GM12878 (cell line): ENCODE measurements around the gene DPH1. TPM values are rescaled to one million over a fixed set of nuclear protein-coding genes. Genes with fewer than 3 reads are reported as not detected.

Experiments used
- ATAC-seq: fragments of 200-7000 bp; cut with Tn5 transposase; 3 replicates; pipeline ENCODE4 v1.9.1; 2020; ENCODE audit warnings: mild to moderate bottlenecking, moderate library complexity
- BruUV-seq: library from RNA; stranded (reverse); fragments of 400-500 nt; replicated peaks from 2 replicates; lab custom pipeline; 2021; lab: Mats Ljungman, UMichigan
- CTCF ChIA-PET: fragments of 300-600 bp; sonication (Branson Sonifier 250); formaldehyde crosslinking; extraction: SDS; loops from one replicate; lab custom pipeline; 2021; ENCODE audit warnings: inconsistent platforms; lab: Yijun Ruan, JAX
- POLR2A ChIA-PET: fragments of 350-600 bp; formaldehyde crosslinking; extraction: SDS; loops from one replicate; lab custom pipeline; 2021; ENCODE audit warnings: inconsistent platforms; lab: Charles Lee
- RAD21 ChIA-PET: fragments of 300-600 bp; sonication (Branson Sonifier 250); formaldehyde crosslinking; loops from one replicate; lab custom pipeline; 2023; ENCODE audit warnings: antibody characterized with exemption; ENCODE audit not compliant: unreplicated experiment; lab: Charles Lee
- SMC1A ChIA-PET: fragments of 300-600 bp; sonication (Branson Sonifier 250); formaldehyde crosslinking; loops from one replicate; lab custom pipeline; 2023; ENCODE audit not compliant: unreplicated experiment, uncharacterized antibody; lab: Charles Lee
- DNase-seq: peaks from one replicate; pipeline ENCODE4 v3.0.0-alpha.2; 2011; ENCODE audit warnings: low read depth, low spot score
- FAIRE-seq: peaks from 3 replicates; lab custom pipeline; 2011; peaks lifted over from hg19 to GRCh38; lab: Jason Lieb, UNC
- H2AFZ ChIP-seq: 2 replicates; pipeline ENCODE4 v1.6.0; 2011; ENCODE audit warnings: low read depth, low read length, control low read depth; ENCODE audit not compliant: control insufficient read depth
- H3K27ac ChIP-seq: 2 replicates; pipeline ENCODE4 v1.5.1; 2011; ENCODE audit warnings: control low read depth; ENCODE audit not compliant: control insufficient read depth, insufficient read depth
- H3K27me3 ChIP-seq, 2 experiments: replicated peaks in 1 of 2; 2 replicates each; pipeline versions ENCODE4 v1.6.0 to v1.6.1; 2011; ENCODE audit warnings: low read length in 1 of 2; ENCODE audit not compliant: control insufficient read depth in 2 of 2, insufficient read depth in 2 of 2
- H3K36me3 ChIP-seq, 2 experiments: 2 replicates each; pipeline ENCODE4 v1.5.1; 2011; ENCODE audit warnings: low read length in 1 of 2; ENCODE audit not compliant: control insufficient read depth in 2 of 2, insufficient read depth in 2 of 2
- H3K4me1 ChIP-seq: 2 replicates; pipeline ENCODE4 v1.6.1; 2011; ENCODE audit warnings: mild to moderate bottlenecking, low read length, moderate library complexity, mixed read lengths; ENCODE audit not compliant: control insufficient read depth, insufficient read depth
- H3K4me2 ChIP-seq: 2 replicates; pipeline ENCODE4 v1.6.0; 2011; ENCODE audit warnings: control low read depth; ENCODE audit not compliant: control insufficient read depth, insufficient read depth
- H3K4me3 ChIP-seq: fragments of 200-600 bp; sonication (generic); 2 replicates; pipeline ENCODE4 v1.5.1; 2016
- H3K79me2 ChIP-seq: 2 replicates; pipeline ENCODE4 v1.6.0; 2011; ENCODE audit warnings: low read length; ENCODE audit not compliant: control insufficient read depth, insufficient read depth
- H3K9ac ChIP-seq: 2 replicates; pipeline ENCODE4 v1.8.0; 2011; ENCODE audit warnings: low read length, control low read depth, mixed read lengths; ENCODE audit not compliant: control insufficient read depth, insufficient read depth
- H3K9me3 ChIP-seq: replicated peaks from 3 replicates; pipeline ENCODE4 v1.5.1; 2011; ENCODE audit warnings: mild to moderate bottlenecking, low read length; ENCODE audit not compliant: control insufficient read depth, insufficient read depth
- H4K20me1 ChIP-seq: 2 replicates; pipeline ENCODE4 v1.6.0; 2011; ENCODE audit not compliant: control insufficient read depth, insufficient read depth
- JUND ChIP-seq: IDR thresholded peaks from 2 replicates; pipeline ENCODE4 v1.6.1; 2012; ENCODE audit warnings: low read depth, mild to moderate bottlenecking, low read length, improper control_type of control experiment, moderate library complexity
- NBN ChIP-seq: fragments of 450-650 bp; IDR thresholded peaks from 2 replicates; pipeline ENCODE4 v1.6.1; 2016
- NFXL1 ChIP-seq: fragments of 450-650 bp; IDR thresholded peaks from 2 replicates; pipeline ENCODE4 v1.6.1; 2017; ENCODE audit warnings: antibody characterized with exemption, mild to moderate bottlenecking, borderline replicate concordance
- RELA ChIP-seq: fragments of 450-650 bp; IDR thresholded peaks from 2 replicates; pipeline ENCODE4 v1.8.0; 2014; ENCODE audit warnings: borderline replicate concordance; ENCODE audit not compliant: partially characterized antibody
- SIX5 ChIP-seq: IDR thresholded peaks from 2 replicates; pipeline ENCODE4 v1.6.1; 2011; ENCODE audit warnings: mild to moderate bottlenecking, low read depth, low read length, moderate library complexity; ENCODE audit not compliant: severe bottlenecking
- STAT3 ChIP-seq: IDR thresholded peaks from 2 replicates; pipeline ENCODE4 v1.6.1; 2011; ENCODE audit warnings: low read depth, low read length, improper control_type of control experiment
- TCF12 ChIP-seq: IDR thresholded peaks from 2 replicates; pipeline ENCODE4 v1.6.1; 2011; ENCODE audit warnings: low read depth, mild to moderate bottlenecking, low read length
- ZNF24 ChIP-seq: fragments of 450-650 bp; IDR thresholded peaks from 2 replicates; pipeline ENCODE4 v1.6.1; 2017; ENCODE audit warnings: antibody characterized with exemption, mild to moderate bottlenecking
- WGBS: methylation state at CpG from one replicate; pipeline ENCODE4 v1.1.6; 2016; ENCODE audit warnings: low lambda C conversion rate; ENCODE audit not compliant: insufficient replicate concordance, insufficient coverage; ENCODE audit errors: missing lambda C conversion rate; 5-methylcytosine and 5-hydroxymethylcytosine counted together
- in situ Hi-C: fragments of 300-500 bp; cut with MboI; formaldehyde crosslinking; loops from 9 replicates; pipeline ENCODE4 v1.14.3; 2018; ENCODE audit warnings: mixed read lengths
- intact Hi-C: fragments of 100-400 bp; cut with micrococcal nuclease; formaldehyde crosslinking; loops from one replicate; pipeline ENCODE4 v1.14.2; 2022; ENCODE audit not compliant: unreplicated experiment
- polyA plus RNA-seq, 11 experiments: library from polyadenylated mRNA; depleted of rRNA in 4 of 11; unstranded in 6 of 11; stranded (reverse) in 5 of 11; fragments of >200 nt; fragmentation: Nextera tagmentation in 4 of 11; fragmentation: Illumina TruSeq in 1 of 11; extraction: Ambion mirVana in 4 of 11; extraction: Trizol in 1 of 11; gene quantifications; 1 replicate in 1 of 11; 2 replicates in 10 of 11; pipeline versions ENCODE4 v1.2.1 to v1.2.3, GENCODE V29; 2011 to 2016; ENCODE audit warnings: inconsistent platforms in 2 of 11, missing spikeins in 2 of 11, low read depth in 1 of 11
- total RNA-seq, 4 experiments: library from RNA; depleted of rRNA in 3 of 4; stranded (reverse); fragments of >200 nt in 3 of 4; fragmentation: Illumina TruSeq in 1 of 4; extraction: Trizol in 1 of 4; gene quantifications; 2 replicates each; pipeline versions ENCODE4 v1.2.1 to v1.2.3, GENCODE V29; 2013 to 2021
- TF ChIP-seq, protein P1 (sequence below): fragments of 450-650 bp; IDR thresholded peaks from 2 replicates; pipeline ENCODE4 v1.6.1; 2016; ENCODE audit warnings: mild to moderate bottlenecking, moderate library complexity, borderline replicate concordance
- TF ChIP-seq, protein P2 (sequence below): IDR thresholded peaks from 2 replicates; pipeline ENCODE4 v1.6.1; 2012; ENCODE audit warnings: low read depth, low read length, improper control_type of control experiment
- TF ChIP-seq, protein P3 (sequence below): fragments of 450-650 bp; IDR thresholded peaks from 2 replicates; pipeline ENCODE4 v1.6.1; 2016; ENCODE audit warnings: mild to moderate bottlenecking
- TF ChIP-seq, protein P4 (sequence below): fragments of 450-650 bp; conservative IDR thresholded peaks from 2 replicates; pipeline ENCODE4 v1.6.1; 2017; ENCODE audit warnings: mild to moderate bottlenecking, moderate library complexity

Gene DPH1
- total and polyA plus RNA-seq, 10 of the 15 experiments (the other 5 are each of a cell fraction or from before 2014, with no cell fraction given) = 0.29 to 33.6 (median 20.2) TPM

DNA sequence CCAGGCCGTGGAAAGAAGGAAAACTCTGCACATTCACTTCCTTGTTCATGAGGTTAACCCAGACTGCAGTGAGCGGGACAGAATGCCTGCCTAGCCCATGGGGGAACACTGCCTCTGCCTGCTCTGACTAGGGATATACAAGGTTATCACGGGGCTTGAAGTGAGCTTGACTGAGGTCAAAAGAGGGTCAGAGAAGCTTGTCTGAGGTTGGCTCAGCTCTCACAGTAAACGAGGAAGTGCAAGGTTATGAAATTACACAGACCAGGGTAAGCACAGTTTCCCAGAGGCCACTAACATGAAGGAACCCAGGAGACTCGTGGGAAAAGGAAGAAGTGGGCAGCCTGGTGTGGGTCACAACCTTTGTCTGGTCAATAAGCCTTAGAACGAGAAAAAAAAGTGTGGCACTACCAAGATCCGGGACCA, 53.7 kb downstream of the DPH1 start:
- ATAC-seq (peak; percentile 70), FAIRE-seq (peak; percentile 97), DNase-seq (peak; percentile 83)
- Histone ChIP-seq H3K4me2 (peak overlapping the region; percentile 28), H4K20me1 (no peaks in the 10 kb centered on the region), H3K36me3 (peaks cover 11 to 16% of the 10 kb centered on the region in 2 experiments), H3K4me1 (peaks cover 59% of the 10 kb centered on the region), H2AFZ (no peak overlapping the region), H3K79me2 (peaks cover 5% of the 10 kb centered on the region), H3K9ac (peak overlapping the region; percentile 48), H3K9me3 (no peaks in the 10 kb centered on the region), H3K27ac (peak overlapping the region; percentile 92), H3K27me3 (no peaks in the 10 kb centered on the region), H3K4me3 (no peak overlapping the region)
- in situ Hi-C loops (no loop called here), intact Hi-C loops (no loop called here)
- BruUV-seq = no TSS peak
- CTCF ChIA-PET = interaction anchor here (0.6 to 3.3 kb wide), 10 partner anchors 11 to 199 kb away, joined by 3 to 28 read pairs (median 4); partner anchors contain the start of gene HIC1
- RAD21 ChIA-PET = interaction anchor here (0.6 to 10.4 kb wide), 12 partner anchors 11 to 198 kb away, joined by 3 to 160 read pairs (median 6); partner anchors contain the start of gene HIC1
- 5% methylated on average over 7 of the region's 7 CpGs for WGBS
- SMC1A ChIA-PET = interaction anchor here (1.0 to 4.4 kb wide), 11 partner anchors 13 to 198 kb away, joined by 3 to 41 read pairs (median 5); no protein-coding TSS in a partner anchor
- POLR2A ChIA-PET = interaction anchor here (0.7 to 10.8 kb wide), 12 partner anchors 15 to 183 kb away, joined by 3 to 148 read pairs (median 4); no protein-coding TSS in a partner anchor
- TF ChIP-seq, protein P1, sequence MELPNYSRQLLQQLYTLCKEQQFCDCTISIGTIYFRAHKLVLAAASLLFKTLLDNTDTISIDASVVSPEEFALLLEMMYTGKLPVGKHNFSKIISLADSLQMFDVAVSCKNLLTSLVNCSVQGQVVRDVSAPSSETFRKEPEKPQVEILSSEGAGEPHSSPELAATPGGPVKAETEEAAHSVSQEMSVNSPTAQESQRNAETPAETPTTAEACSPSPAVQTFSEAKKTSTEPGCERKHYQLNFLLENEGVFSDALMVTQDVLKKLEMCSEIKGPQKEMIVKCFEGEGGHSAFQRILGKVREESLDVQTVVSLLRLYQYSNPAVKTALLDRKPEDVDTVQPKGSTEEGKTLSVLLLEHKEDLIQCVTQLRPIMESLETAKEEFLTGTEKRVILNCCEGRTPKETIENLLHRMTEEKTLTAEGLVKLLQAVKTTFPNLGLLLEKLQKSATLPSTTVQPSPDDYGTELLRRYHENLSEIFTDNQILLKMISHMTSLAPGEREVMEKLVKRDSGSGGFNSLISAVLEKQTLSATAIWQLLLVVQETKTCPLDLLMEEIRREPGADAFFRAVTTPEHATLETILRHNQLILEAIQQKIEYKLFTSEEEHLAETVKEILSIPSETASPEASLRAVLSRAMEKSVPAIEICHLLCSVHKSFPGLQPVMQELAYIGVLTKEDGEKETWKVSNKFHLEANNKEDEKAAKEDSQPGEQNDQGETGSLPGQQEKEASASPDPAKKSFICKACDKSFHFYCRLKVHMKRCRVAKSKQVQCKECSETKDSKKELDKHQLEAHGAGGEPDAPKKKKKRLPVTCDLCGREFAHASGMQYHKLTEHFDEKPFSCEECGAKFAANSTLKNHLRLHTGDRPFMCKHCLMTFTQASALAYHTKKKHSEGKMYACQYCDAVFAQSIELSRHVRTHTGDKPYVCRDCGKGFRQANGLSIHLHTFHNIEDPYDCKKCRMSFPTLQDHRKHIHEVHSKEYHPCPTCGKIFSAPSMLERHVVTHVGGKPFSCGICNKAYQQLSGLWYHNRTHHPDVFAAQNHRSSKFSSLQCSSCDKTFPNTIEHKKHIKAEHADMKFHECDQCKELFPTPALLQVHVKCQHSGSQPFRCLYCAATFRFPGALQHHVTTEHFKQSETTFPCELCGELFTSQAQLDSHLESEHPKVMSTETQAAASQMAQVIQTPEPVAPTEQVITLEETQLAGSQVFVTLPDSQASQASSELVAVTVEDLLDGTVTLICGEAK = no peak
- TF ChIP-seq ZNF24 (no peak), NBN (peak; percentile 58; the same call in 1 of the 2 replicates), RELA (no peak), TCF12 (peak; percentile 74), STAT3 (0 out of 2 replicates have a peak, but pooled peaks have one; percentile 21), JUND (no peak), SIX5 (no peak), NFXL1 (no peak)
- TF ChIP-seq, protein P2, sequence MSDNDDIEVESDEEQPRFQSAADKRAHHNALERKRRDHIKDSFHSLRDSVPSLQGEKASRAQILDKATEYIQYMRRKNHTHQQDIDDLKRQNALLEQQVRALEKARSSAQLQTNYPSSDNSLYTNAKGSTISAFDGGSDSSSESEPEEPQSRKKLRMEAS = 0 out of 2 replicates have a peak, but pooled peaks have one; percentile 44
- TF ChIP-seq, protein P3, sequence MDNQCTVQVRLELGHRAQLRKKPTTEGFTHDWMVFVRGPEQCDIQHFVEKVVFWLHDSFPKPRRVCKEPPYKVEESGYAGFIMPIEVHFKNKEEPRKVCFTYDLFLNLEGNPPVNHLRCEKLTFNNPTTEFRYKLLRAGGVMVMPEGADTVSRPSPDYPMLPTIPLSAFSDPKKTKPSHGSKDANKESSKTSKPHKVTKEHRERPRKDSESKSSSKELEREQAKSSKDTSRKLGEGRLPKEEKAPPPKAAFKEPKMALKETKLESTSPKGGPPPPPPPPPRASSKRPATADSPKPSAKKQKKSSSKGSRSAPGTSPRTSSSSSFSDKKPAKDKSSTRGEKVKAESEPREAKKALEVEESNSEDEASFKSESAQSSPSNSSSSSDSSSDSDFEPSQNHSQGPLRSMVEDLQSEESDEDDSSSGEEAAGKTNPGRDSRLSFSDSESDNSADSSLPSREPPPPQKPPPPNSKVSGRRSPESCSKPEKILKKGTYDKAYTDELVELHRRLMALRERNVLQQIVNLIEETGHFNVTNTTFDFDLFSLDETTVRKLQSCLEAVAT = peak; percentile 48
- TF ChIP-seq, protein P4, sequence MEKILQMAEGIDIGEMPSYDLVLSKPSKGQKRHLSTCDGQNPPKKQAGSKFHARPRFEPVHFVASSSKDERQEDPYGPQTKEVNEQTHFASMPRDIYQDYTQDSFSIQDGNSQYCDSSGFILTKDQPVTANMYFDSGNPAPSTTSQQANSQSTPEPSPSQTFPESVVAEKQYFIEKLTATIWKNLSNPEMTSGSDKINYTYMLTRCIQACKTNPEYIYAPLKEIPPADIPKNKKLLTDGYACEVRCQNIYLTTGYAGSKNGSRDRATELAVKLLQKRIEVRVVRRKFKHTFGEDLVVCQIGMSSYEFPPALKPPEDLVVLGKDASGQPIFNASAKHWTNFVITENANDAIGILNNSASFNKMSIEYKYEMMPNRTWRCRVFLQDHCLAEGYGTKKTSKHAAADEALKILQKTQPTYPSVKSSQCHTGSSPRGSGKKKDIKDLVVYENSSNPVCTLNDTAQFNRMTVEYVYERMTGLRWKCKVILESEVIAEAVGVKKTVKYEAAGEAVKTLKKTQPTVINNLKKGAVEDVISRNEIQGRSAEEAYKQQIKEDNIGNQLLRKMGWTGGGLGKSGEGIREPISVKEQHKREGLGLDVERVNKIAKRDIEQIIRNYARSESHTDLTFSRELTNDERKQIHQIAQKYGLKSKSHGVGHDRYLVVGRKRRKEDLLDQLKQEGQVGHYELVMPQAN = no peak
